Transverse colon (tissue), 4 donors: ENCODE measurements around the gene IDI2. TPM values are rescaled to one million over a fixed set of nuclear protein-coding genes. Genes with fewer than 3 reads are reported as not detected.

ENCODE experiments used
- DNase-seq: peaks from one replicate; pipeline ENCODE4 v3.0.0-alpha.2; 2019
- H3K27ac ChIP-seq, 4 donors: fragments of 200-600 bp; sonication (generic); 2 replicates each; pipeline ENCODE4 v1.5.1; 2016 to 2018; ENCODE audit warnings: inconsistent platforms in 4 of 4
- H3K27me3 ChIP-seq: fragments of 200-600 bp; sonication (generic); 2 replicates; pipeline ENCODE4 v1.5.1; 2017; ENCODE audit warnings: inconsistent platforms
- H3K36me3 ChIP-seq, 4 donors: fragments of 200-600 bp; sonication (generic); 2 replicates each; pipeline ENCODE4 v1.5.1; 2017 to 2019; ENCODE audit warnings: inconsistent platforms in 4 of 4
- H3K4me1 ChIP-seq, 4 donors: fragments of 200-600 bp; sonication (generic); 2 replicates each; pipeline ENCODE4 v1.5.1; 2017 to 2020; ENCODE audit warnings: inconsistent platforms in 4 of 4
- H3K4me3 ChIP-seq, 4 donors: fragments of 200-600 bp; sonication (generic); 1 replicate in 1 of 4; 2 replicates in 3 of 4; pipeline versions ENCODE4 v1.5.1 to v1.6.1; 2017 to 2019; ENCODE audit warnings: inconsistent platforms in 4 of 4
- H3K9me3 ChIP-seq, 2 donors: fragments of 200-600 bp; sonication (generic); 2 replicates each; pipeline ENCODE4 v1.5.1; 2017 to 2019; ENCODE audit warnings: inconsistent platforms in 2 of 2
- CTCF ChIP-seq, 5 experiments: fragments of 200-600 bp in 3 of 5; fragments of 450-650 bp in 2 of 5; sonication (generic) in 3 of 5; IDR thresholded peaks; 1 replicate in 2 of 5; 2 replicates in 3 of 5; pipeline ENCODE4 v1.5.1; 2016 to 2017; ENCODE audit warnings: antibody characterized with exemption in 5 of 5, inconsistent platforms in 3 of 5, mild to moderate bottlenecking in 2 of 5, moderate library complexity in 1 of 5
- EP300 ChIP-seq: sonication (generic); formaldehyde crosslinking; IDR thresholded peaks from one replicate; pipeline ENCODE4 v1.6.1; 2017; ENCODE audit warnings: antibody characterized with exemption, low read depth
- POLR2A ChIP-seq: fragments of 450-650 bp; IDR thresholded peaks from one replicate; pipeline ENCODE4 v1.6.1; 2016; ENCODE audit warnings: antibody characterized with exemption, mild to moderate bottlenecking, moderate library complexity
- POLR2AphosphoS5 ChIP-seq, 3 donors: sonication (generic); formaldehyde crosslinking; IDR thresholded peaks; one replicate each; pipeline ENCODE4 v1.6.1; 2016; ENCODE audit warnings: antibody characterized with exemption in 3 of 3
- WGBS, 2 donors: methylation state at CpG; one replicate each; pipeline ENCODE4 v1.1.5; 2018; ENCODE audit warnings: low coverage in 1 of 2; 5-methylcytosine and 5-hydroxymethylcytosine counted together
- in situ Hi-C, 4 donors: fragments of 200-750 bp; cut with MboI; loops; one replicate each; pipeline versions ENCODE4 v1.15.0 to v1.15.1; 2017; ENCODE audit warnings: low sequenced_read_pairs in 3 of 4, low pct_ligation_motif_present in 1 of 4, low pct_unique_long_range_greater_than_20kb in 1 of 4
- intact Hi-C: fragments of 100-400 bp; cut with DNase I; formaldehyde crosslinking; loops from one replicate; pipeline ENCODE4 v1.15.1; 2023; ENCODE audit warnings: low total_unique reads
- total RNA-seq, 4 donors: library from RNA; depleted of rRNA; stranded (reverse); fragments of >200 nt; gene quantifications; one replicate each; pipeline ENCODE4 v1.1.0, GENCODE V29; 2016

Gene IDI2
- total RNA-seq, 4 donors from 2014 or later = not detected

- intact Hi-C loops (no loop called here), in situ Hi-C loops (no loop called here)
- WGBS, 2 donors = 91 to 97% methylated on average over 6 to 7 of the region's 7 CpGs
- Histone ChIP-seq H3K9me3 (no peaks in the 10 kb centered on the region), H3K27me3 (no peaks in the 10 kb centered on the region), H3K27ac (no peak overlapping the region), H3K36me3 (no peaks in the 10 kb centered on the region), H3K4me1 (peaks cover 3 to 12% (median 10%) of the 10 kb centered on the region in 4 donors), H3K4me3 (no peak overlapping the region)
- no peak for DNase-seq
- TF ChIP-seq POLR2AphosphoS5 (IDR thresholded peaks at IDR 0.05) (no peak), POLR2A (no peak), CTCF (IDR thresholded peaks at IDR 0.05) (no peak), EP300 (no peak)
Observed at GRCh38 chr10:1061930-1062774, 36.5 kb upstream of the IDI2 start.

DNA sequence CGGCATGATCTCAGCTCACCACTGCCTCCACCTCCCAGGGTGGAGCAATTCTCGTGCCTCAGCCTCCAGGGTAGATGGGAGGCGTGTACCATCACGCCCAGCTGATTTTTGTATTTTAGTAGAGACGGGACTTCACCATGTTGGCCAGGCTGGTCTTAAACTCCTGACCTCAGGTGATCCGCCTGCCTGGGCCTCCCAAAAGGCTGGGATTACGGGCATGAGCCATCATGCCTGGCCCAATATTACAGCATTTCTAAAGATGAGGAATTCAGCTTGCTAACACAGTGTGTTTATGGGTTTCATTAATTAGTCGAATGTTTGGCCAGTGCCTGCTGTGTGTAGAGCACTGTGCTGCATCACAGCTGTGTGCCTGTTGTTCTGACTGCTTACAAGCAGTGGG lies 34.2 kb upstream of the IDI2 start:
- no peaks in the 10 kb centered on the region for H3K27me3 ChIP-seq
- intact Hi-C loops (no loop called here), in situ Hi-C loops (no loop called here)
- no peak overlapping the region for H3K4me3 ChIP-seq
- no peak for DNase-seq
- no peaks in the 10 kb centered on the region for H3K9me3 ChIP-seq
- no peak for TF ChIP-seq CTCF (IDR thresholded peaks at IDR 0.05)
- no peak for TF ChIP-seq POLR2A
- TF ChIP-seq POLR2AphosphoS5 (IDR thresholded peaks at IDR 0.05) = no peak
- no peak for TF ChIP-seq EP300
- WGBS, 2 donors = 90 to 96% methylated on average over 2 to 8 of the region's 8 CpGs
- H3K27ac ChIP-seq = no peak overlapping the region
- no peaks in the 10 kb centered on the region for H3K36me3 ChIP-seq
- peaks cover 8 to 19% (median 18%) of the 10 kb centered on the region in 4 donors for H3K4me1 ChIP-seq

- no peaks in the 10 kb centered on the region for H3K36me3 ChIP-seq
- WGBS, 2 donors = 60 to 71% methylated on average over 5 to 7 of the region's 7 CpGs
- peaks cover 18 to 33% (median 24%) of the 10 kb centered on the region in 4 donors for H3K4me1 ChIP-seq
- no peaks in the 10 kb centered on the region for H3K27me3 ChIP-seq
- TF ChIP-seq POLR2AphosphoS5 (IDR thresholded peaks at IDR 0.05) = no peak
- no peak for TF ChIP-seq EP300
- no peak for TF ChIP-seq CTCF (IDR thresholded peaks at IDR 0.05)
- no peak for TF ChIP-seq POLR2A
- DNase-seq = no peak
- no peaks in the 10 kb centered on the region for H3K9me3 ChIP-seq
- no peak overlapping the region for H3K4me3 ChIP-seq
- in situ Hi-C loops = no loop called here
- intact Hi-C loops = no loop called here
- peak overlapping the region in 1 of 4 donors; percentile 95 for H3K27ac ChIP-seq
Observed at GRCh38 chr10:1058017-1058416, 32.4 kb upstream of the IDI2 start.

DNA sequence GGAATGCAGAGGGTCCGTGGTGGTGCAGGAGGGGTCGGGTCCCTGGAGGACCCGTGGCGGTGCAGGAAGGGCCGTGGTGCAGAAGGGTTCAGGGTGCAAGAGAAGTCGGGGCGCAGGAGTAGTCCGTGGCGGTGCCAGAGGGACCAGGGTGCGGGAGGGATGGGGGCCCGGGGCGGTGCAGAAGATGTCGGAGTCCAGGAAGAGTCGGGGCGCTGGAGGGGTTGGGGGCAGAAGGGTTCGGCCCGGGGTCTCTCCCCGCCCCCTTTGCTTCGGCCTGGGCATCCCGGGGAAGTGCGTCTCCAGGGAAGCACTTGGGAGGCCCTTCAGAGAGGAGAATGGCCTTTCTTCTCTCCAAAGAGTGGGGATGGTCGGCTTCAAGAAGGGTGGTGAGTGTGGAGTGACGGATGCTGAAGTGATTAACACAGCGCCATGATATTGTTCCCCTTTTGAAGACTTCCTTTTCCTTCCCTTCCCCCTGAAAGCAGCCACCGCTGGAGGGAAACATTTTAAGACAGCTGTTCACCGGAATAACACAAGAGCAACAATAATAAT lies 31.5 kb upstream of the IDI2 start:
- Histone ChIP-seq H3K9me3 (no peaks in the 10 kb centered on the region), H3K4me1 (peaks cover 18 to 33% (median 24%) of the 10 kb centered on the region in 4 donors), H3K36me3 (no peaks in the 10 kb centered on the region), H3K27ac (peak overlapping the region; percentile 95 to 99 (median 98)), H3K4me3 (peak overlapping the region; percentile 62 to 97 (median 78)), H3K27me3 (no peaks in the 10 kb centered on the region)
- in situ Hi-C loops = no loop called here
- no peak for DNase-seq
- WGBS, 2 donors = 0 to 1% methylated on average over 8 to 26 of the region's 26 CpGs
- intact Hi-C loops = no loop called here
- TF ChIP-seq EP300 (no peak), POLR2A (no peak), CTCF (IDR thresholded peaks at IDR 0.05) (no peak), POLR2AphosphoS5 (IDR thresholded peaks at IDR 0.05) (no peak)
